Uterus (tissue), 4 donors: ENCODE measurements around the gene CDKN2B-AS1. TPM values are rescaled to one million over a fixed set of nuclear protein-coding genes. Genes with fewer than 3 reads are reported as not detected.
A peak's percentile ranks its signal among the peaks of the same experiment; 100 is the strongest.

ENCODE experiments used
- DNase-seq, 2 donors: peaks; one replicate each; pipeline ENCODE4 v3.0.0-alpha.2; 2019 to 2020
- H3K27ac ChIP-seq, 2 donors: fragments of 200-600 bp; sonication (generic); 1 replicate in 1 of 2; 2 replicates in 1 of 2; pipeline ENCODE4 v1.5.1; 2016 to 2018
- H3K27me3 ChIP-seq, 2 donors: fragments of 200-600 bp; sonication (generic); one replicate each; pipeline ENCODE4 v1.5.1; 2018 to 2019; ENCODE audit warnings: control low read depth in 1 of 2
- H3K36me3 ChIP-seq, 2 donors: fragments of 200-600 bp; sonication (generic); one replicate each; pipeline ENCODE4 v1.5.1; 2019; ENCODE audit warnings: control low read depth in 1 of 2
- H3K4me1 ChIP-seq, 2 donors: fragments of 200-600 bp; sonication (generic); one replicate each; pipeline ENCODE4 v1.5.1; 2018 to 2019; ENCODE audit warnings: control low read depth in 1 of 2
- H3K4me3 ChIP-seq, 2 donors: fragments of 200-600 bp; sonication (generic); 1 replicate in 1 of 2; 2 replicates in 1 of 2; pipeline ENCODE4 v1.5.1; 2018 to 2019; ENCODE audit warnings: mild to moderate bottlenecking in 1 of 2
- H3K9me3 ChIP-seq, 2 donors: fragments of 200-600 bp; sonication (generic); one replicate each; pipeline ENCODE4 v1.5.1; 2019; ENCODE audit warnings: control low read depth in 1 of 2
- POLR2A ChIP-seq, 2 donors: fragments of 450-650 bp; IDR thresholded peaks; one replicate each; pipeline ENCODE4 v1.6.1; 2016; ENCODE audit warnings: antibody characterized with exemption in 2 of 2, mild to moderate bottlenecking in 1 of 2, moderate library complexity in 1 of 2
- intact Hi-C: fragments of 100-400 bp; cut with DNase I; formaldehyde crosslinking; loops from one replicate; pipeline ENCODE4 v1.15.1; 2023; ENCODE audit warnings: low total_unique reads
- total RNA-seq, 4 donors: library from RNA; depleted of rRNA in 3 of 4; stranded (reverse); fragments of >200 nt in 3 of 4; gene quantifications; one replicate each; pipeline versions ENCODE4 v1.1.0 to v1.2.4, GENCODE V29; 2014 to 2023
- TF ChIP-seq, protein P1 (sequence below), 4 experiments: fragments of 200-600 bp in 2 of 4; fragments of 450-650 bp in 2 of 4; sonication (generic) in 2 of 4; IDR thresholded peaks; one replicate each; pipeline ENCODE4 v1.5.1; 2016 to 2019; ENCODE audit warnings: antibody characterized with exemption in 4 of 4, mild to moderate bottlenecking in 2 of 4, moderate library complexity in 1 of 4
- donor health status: DM: yes; HTN: yes; CAD: no.

Gene CDKN2B-AS1
- total RNA-seq, 4 donors from 2014 or later, result 0.29 to 1.8 (median 0.35) TPM; not detected in 1

DNA sequence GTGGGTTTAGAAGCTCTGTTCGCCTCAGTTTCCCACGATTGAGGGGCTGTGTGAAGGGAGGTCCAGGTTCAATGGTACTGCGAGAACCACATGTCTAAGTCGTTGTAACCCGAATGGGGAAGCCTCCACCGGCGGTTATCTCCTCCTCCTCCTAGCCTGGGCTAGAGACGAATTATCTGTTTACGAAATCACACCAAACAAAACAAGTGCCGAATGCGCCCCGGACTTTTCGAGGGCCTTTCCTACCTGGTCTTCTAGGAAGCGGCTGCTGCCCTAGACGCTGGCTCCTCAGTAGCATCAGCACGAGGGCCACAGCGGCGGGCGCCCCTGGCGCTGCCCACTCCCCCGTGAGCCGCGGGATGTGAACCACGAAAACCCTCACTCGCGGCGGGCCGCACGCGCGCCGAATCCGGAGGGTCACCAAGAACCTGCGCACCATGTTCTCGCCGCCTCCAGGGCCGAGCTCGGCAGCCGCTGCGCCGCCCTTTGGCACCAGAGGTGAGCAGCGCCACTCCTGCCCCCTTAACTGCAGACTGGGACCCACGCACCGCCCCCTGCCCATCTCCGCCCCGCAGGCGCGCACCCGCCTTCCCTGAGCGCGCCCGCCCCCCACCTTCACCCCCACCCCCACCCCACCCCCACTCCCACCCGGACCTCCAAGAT, 567 bp upstream of the CDKN2B-AS1 start, which contains the start of gene CDKN2A:
TSS of gene CDKN2A (minus strand) at position 500 of the 663 bp plus-strand sequence.
- no peak for DNase-seq

DNA sequence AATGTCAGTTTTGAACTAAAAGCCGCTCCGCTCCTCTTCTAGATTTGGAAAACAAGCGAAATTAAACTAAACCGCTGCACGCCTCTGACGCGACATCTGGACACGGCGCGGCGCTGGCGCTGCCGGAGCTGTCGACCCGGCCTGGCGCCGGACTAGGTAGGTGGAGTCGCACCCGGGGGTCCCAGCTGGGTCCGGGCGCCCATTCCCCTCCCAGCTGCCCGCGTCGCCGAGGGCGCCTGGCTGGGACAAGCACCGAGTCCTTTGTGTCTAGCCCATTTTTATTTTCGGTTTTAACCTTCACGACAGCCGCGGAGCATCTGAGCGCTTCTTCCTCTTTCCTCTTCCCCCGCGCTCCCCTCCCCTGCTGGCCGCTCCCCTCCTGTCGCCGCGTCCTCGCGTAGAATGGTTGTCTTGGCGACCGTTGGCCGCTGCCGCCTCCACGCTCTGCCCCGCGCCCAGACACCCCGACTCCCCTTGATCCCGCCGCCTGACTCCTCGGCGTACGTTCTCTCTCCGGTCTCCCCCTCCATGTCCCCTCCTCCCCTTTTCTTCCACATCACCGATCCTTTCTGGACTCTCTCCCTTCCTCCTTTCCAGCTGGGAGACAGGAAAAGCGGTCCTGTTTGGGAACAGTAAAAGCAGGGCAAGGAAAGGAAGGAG, 545 bp downstream of the CDKN2B-AS1 start:
- Histone ChIP-seq H3K9me3 (no peaks in the 10 kb centered on the region), H3K27me3 (peaks cover 0 to 33% of the 10 kb centered on the region in 2 donors), H3K36me3 (no peaks in the 10 kb centered on the region), H3K4me1 (peaks cover 0 to 4% of the 10 kb centered on the region in 2 donors), H3K4me3 (peak overlapping the region; percentile 54 to 67), H3K27ac (peak overlapping the region; percentile 56 to 67)
- intact Hi-C loops, result no loop called here
- TF ChIP-seq POLR2A (IDR thresholded peaks at IDR 0.05), result no peak
- TF ChIP-seq, protein P1, sequence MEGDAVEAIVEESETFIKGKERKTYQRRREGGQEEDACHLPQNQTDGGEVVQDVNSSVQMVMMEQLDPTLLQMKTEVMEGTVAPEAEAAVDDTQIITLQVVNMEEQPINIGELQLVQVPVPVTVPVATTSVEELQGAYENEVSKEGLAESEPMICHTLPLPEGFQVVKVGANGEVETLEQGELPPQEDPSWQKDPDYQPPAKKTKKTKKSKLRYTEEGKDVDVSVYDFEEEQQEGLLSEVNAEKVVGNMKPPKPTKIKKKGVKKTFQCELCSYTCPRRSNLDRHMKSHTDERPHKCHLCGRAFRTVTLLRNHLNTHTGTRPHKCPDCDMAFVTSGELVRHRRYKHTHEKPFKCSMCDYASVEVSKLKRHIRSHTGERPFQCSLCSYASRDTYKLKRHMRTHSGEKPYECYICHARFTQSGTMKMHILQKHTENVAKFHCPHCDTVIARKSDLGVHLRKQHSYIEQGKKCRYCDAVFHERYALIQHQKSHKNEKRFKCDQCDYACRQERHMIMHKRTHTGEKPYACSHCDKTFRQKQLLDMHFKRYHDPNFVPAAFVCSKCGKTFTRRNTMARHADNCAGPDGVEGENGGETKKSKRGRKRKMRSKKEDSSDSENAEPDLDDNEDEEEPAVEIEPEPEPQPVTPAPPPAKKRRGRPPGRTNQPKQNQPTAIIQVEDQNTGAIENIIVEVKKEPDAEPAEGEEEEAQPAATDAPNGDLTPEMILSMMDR (IDR thresholded peaks at IDR 0.05), result no peak
- peak; percentile 47 to 57 for DNase-seq

More for the DNA sequence above, 567 bp upstream of the CDKN2B-AS1 start, which contains the start of gene CDKN2A:
- intact Hi-C loops, result no loop called here
- Histone ChIP-seq H3K4me1 (peaks cover 0 to 4% of the 10 kb centered on the region in 2 donors), H3K27me3 (peaks cover 0 to 44% of the 10 kb centered on the region in 2 donors), H3K4me3 (peak within 1 kb of the TSS; percentile 54 to 67), H3K9me3 (no peaks in the 10 kb centered on the region), H3K27ac (peak within 1 kb of the TSS; percentile 56 to 67), H3K36me3 (no peaks in the 10 kb centered on the region)
- TF ChIP-seq POLR2A (IDR thresholded peaks at IDR 0.05), result no peak

DNA sequence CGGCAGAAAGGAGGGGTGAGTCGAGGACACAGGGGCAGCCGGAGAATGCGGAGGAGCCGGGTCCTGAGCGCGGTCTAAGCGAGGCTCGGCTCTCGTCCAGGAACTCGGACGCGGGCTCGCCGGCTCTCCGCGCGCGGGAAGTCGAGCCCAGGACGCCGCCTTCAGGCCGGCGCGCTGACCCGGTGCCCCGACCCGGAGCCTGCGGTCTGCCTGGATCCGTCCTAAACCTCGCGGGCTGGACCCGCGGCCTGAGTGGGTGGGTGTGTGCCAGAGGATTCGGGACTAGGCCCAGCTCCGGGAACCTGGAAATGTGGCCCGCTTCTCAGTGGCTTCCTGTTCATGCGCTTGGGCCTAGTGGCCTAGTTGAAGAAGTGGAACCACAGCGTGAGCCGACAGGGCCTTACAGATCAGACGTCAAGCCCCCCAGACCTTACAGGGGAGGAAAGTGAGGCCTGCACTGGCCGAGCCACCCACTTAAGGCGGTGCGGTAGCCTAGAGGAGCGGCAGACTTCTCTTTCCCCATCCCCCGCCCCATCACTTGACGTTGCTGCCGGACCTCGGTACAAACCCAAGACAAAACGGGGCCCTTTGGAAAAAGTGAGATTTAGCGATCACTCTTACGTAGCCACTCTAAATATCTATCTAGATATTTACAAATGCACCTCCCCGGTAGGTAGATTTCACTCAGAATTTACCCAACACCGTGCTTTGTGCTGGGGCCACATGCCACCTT, 1.2 kb downstream of the CDKN2B-AS1 start:
- no peaks in the 10 kb centered on the region for H3K36me3 ChIP-seq
- H3K9me3 ChIP-seq, result no peaks in the 10 kb centered on the region
- DNase-seq, result peak in 1 of 2 donors; percentile 51
- peak overlapping the region; percentile 56 to 67 for H3K27ac ChIP-seq
- peaks cover 0 to 27% of the 10 kb centered on the region in 2 donors for H3K27me3 ChIP-seq
- peak overlapping the region; percentile 54 to 67 for H3K4me3 ChIP-seq
- no peak for TF ChIP-seq POLR2A (IDR thresholded peaks at IDR 0.05)
- TF ChIP-seq, protein P1 (IDR thresholded peaks at IDR 0.05), result peak in 1 of 4 experiments; percentile 11
- intact Hi-C loops, result no loop called here
- H3K4me1 ChIP-seq, result peaks cover 0 to 4% of the 10 kb centered on the region in 2 donors

DNA sequence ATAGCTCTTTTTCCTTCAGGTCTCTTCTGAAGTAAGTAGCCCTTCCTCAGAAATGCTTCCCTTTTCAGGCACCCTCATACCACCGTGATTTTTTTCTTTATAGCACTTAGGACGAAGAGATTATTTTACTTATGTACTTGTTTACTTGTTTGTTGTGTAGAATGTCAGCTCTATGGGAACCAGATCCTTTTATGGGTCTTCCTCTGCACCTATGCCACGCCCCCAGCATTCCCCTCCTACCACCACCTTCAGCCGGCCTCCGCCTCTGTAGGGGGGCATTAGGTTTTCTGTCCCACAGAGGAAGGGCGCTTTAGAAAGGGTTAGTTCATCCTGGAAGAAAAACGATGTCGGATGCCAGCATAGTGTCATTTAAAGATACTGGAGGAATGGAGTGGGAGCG, 1.8 kb downstream of the CDKN2B-AS1 start:
- H3K36me3 ChIP-seq, result no peaks in the 10 kb centered on the region
- peaks cover 0 to 4% of the 10 kb centered on the region in 2 donors for H3K4me1 ChIP-seq
- no peaks in the 10 kb centered on the region for H3K9me3 ChIP-seq
- TF ChIP-seq POLR2A (IDR thresholded peaks at IDR 0.05), result no peak
- TF ChIP-seq, protein P1 (IDR thresholded peaks at IDR 0.05), result no peak
- H3K27ac ChIP-seq, result no peak overlapping the region
- intact Hi-C loops, result no loop called here
- H3K4me3 ChIP-seq, result no peak overlapping the region
- peaks cover 0 to 21% of the 10 kb centered on the region in 2 donors for H3K27me3 ChIP-seq
- no peak for DNase-seq

DNA sequence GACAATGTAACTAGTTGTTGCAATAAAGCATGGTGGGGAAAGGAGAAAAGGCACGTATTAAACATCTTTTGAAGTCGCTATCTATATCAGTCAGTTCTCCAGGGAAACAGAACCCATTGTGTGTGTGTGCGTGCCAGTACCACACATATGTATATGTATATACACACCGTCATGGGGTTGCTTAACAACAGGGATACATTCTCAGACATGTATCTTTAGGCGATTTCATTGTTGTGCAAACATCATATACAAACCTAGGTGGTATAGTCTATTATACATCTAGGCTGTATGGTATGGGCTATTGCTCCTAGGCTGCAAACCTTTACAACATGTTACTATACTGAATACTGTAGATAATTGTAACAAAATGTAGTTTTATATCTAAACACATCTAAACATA, 2.3 kb downstream of the CDKN2B-AS1 start:
- H3K36me3 ChIP-seq, result no peaks in the 10 kb centered on the region
- H3K4me1 ChIP-seq, result peaks cover 0 to 4% of the 10 kb centered on the region in 2 donors
- intact Hi-C loops, result no loop called here
- peaks cover 0 to 17% of the 10 kb centered on the region in 2 donors for H3K27me3 ChIP-seq
- no peak overlapping the region for H3K27ac ChIP-seq
- no peak overlapping the region for H3K4me3 ChIP-seq
- TF ChIP-seq POLR2A (IDR thresholded peaks at IDR 0.05), result no peak
- TF ChIP-seq, protein P1 (IDR thresholded peaks at IDR 0.05), result no peak
- H3K9me3 ChIP-seq, result no peaks in the 10 kb centered on the region
- no peak for DNase-seq
